Activated CD4-positive, alpha-beta T cell treated with anti-CD3 and anti-CD28 coated beads, Interleukin-2, amount 10 ng/mL, durations not matched to agents 24 days and 14 days (primary cell): ENCODE results near the gene SVIL. TPM values are rescaled to one million over a fixed set of nuclear protein-coding genes. Genes with fewer than 3 reads are reported as not detected.
"Not testable (repeated sequence)": the region's sequence is repeated elsewhere in the genome, so short reads cannot be mapped to it uniquely, and the experiment has no call there.

Experiments used
- DNase-seq: peaks from one replicate; pipeline ENCODE4 v3.0.0; 2022
- H3K27ac Mint-ChIP-seq: one replicate; pipeline ENCODE4 v1.8.0; 2022; ENCODE audit warnings: mild to moderate bottlenecking, mixed read lengths
- H3K27me3 Mint-ChIP-seq: one replicate; pipeline ENCODE4 v1.8.0; 2022; ENCODE audit warnings: mixed read lengths
- H3K36me3 Mint-ChIP-seq: one replicate; pipeline ENCODE4 v1.8.0; 2022; ENCODE audit warnings: low read depth, mild to moderate bottlenecking, mixed read lengths
- H3K4me1 Mint-ChIP-seq: one replicate; pipeline ENCODE4 v1.8.0; 2021; ENCODE audit warnings: mixed read lengths
- H3K4me3 Mint-ChIP-seq: one replicate; pipeline ENCODE4 v1.8.0; 2022; ENCODE audit warnings: mild to moderate bottlenecking, moderate library complexity, mixed read lengths
- H3K9me3 Mint-ChIP-seq: one replicate; pipeline ENCODE4 v1.8.0; 2021; ENCODE audit warnings: mixed read lengths
- intact Hi-C: fragments of 100-400 bp; cut with micrococcal nuclease; formaldehyde crosslinking; loops from one replicate; pipeline ENCODE4 v1.15.1; 2023
- total RNA-seq: library from RNA; stranded (reverse); gene quantifications from 2 replicates; pipeline ENCODE4 v1.2.3, GENCODE V29; 2022

The SVIL gene
- total RNA-seq, 1 donor from 2014 or later = 10.1 TPM

DNA sequence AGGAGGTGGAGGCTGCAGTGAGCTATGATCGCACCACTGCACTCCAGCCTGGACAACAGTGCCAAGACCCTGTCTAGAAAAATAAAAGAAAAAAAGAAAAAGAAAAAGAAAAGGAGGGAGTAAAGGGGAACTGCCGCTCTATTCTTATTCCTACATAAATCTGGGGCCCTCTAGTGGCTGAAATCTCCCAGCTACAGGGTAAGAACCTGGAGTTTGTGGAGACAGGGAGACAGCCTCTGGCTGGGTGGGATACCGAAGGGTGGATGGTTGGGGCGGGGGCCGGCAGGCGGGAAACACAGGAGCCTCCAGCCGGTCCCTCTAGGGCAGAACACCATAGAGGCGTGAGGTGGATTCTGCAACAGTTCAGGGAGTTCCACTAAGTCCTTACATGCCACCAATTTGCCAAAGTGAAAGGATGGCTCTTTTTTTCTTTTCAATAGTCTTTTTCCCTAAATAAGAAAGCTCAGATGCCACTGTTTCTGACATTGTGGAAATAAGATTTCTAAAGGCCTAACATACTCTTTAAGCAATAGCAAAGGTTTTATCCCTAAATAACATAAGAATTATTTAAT, 117.3 kb downstream of the SVIL start:
- intact Hi-C loops = no loop called here
- no peaks in the 10 kb centered on the region for H3K27me3 Mint-ChIP-seq
- DNase-seq = no peak
- H3K27ac Mint-ChIP-seq = no peak overlapping the region
- peaks cover 3% of the 10 kb centered on the region for H3K36me3 Mint-ChIP-seq
- H3K4me1 Mint-ChIP-seq = peaks cover 2% of the 10 kb centered on the region
- no peak overlapping the region for H3K4me3 Mint-ChIP-seq
- H3K9me3 Mint-ChIP-seq = no peaks in the 10 kb centered on the region

DNA sequence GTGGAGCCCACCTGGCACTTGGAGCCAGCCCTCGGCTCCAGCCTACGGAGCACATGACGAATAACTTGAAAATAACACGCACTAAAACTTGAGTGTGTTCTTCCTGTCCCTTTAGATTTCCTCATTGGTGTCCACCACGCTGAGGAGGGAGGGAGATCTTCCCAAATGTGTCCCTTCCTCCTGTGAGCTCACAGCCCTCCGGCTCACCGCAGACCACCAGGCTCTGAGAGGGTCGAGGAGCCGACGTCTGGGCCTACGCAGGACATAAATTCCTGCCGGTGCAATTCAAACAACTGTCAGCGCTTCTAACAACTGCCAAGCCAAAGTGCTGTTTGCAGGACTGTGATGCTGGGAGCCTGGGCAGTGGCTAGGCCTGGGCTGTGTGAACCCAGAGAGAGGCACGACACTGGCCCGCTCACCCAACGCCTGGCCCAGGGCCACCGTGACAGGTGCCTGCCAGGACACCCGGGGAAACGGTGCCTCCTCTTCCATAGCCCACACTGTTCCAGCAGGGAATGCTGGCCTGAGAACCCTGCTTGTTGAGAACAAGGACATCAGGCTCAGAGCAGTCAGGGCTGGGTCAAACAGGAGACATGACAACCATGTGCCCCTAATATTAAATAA, 118.3 kb downstream of the SVIL start:
- H3K4me1 Mint-ChIP-seq, DNase-seq, intact Hi-C loops: not testable (repeated sequence)

DNA sequence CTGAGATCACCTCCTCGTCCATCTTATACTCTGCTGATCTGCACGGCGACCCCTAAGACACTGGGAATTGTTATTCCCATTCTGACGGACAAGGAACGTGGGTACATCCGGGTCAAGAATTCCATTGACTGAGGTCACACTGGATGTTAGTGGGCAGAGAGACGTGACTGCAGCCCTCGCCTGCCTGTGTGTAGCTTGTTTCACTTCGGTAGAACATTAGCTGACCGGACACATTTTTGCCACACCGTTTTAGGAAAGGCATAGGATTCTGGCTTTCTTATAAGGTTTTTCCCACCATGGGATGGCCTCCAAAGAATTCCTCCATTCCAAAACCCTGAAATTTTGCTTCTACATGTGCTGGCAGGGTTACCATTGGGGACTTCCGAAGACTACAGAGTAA, 118.9 kb downstream of the SVIL start:
- H3K27ac Mint-ChIP-seq, H3K9me3 Mint-ChIP-seq, H3K27me3 Mint-ChIP-seq, H3K4me1 Mint-ChIP-seq, H3K4me3 Mint-ChIP-seq, intact Hi-C loops, H3K36me3 Mint-ChIP-seq, DNase-seq: not testable (repeated sequence)

More for the DNA sequence above, 118.3 kb downstream of the SVIL start:
- not testable (repeated sequence) for H3K27ac Mint-ChIP-seq, H3K27me3 Mint-ChIP-seq, H3K4me3 Mint-ChIP-seq, H3K36me3 Mint-ChIP-seq, H3K9me3 Mint-ChIP-seq

DNA sequence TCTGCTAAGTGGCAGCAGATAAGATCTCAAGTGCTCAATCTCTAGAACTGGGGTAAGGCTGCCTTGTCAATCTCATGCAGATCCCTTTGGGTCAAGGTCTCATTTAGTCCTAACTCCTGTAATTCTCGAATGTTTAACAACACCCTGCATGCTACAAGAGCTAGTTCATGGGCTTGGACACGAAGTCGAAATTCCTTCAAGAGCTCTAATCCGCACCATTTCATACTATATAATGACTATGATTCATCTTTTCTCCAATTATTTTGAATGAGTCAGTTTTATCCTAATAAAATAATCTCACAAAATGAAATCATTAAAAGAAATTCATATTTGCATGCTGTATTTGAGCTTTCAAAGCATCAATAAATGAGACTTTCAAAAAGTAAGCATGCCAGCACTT, 119.7 kb downstream of the SVIL start:
- not testable (repeated sequence) for H3K9me3 Mint-ChIP-seq

DNA sequence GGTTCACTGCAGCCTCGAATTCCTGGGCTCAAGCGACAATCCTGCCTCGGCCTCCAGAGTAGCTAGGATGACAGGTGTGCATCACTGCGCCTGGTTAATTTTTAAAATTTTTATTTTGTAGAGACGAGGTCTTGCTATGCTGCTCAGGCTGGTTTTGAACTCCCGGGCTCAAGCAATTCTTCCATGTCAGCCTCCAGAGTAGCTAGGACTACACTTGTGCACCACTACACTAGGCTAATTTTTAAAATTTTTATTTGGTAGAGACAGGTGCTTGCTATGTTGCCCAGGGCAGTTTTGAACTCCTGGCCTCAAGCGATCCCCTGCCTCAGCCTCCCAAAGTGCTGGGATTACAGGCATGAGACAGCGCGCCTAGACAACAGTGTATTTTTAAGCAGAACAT, 120.5 kb downstream of the SVIL start:
- no peak for DNase-seq
- Mint-ChIP-seq H3K27me3 (no peaks in the 10 kb centered on the region), H3K36me3 (no peaks in the 10 kb centered on the region), H3K27ac (no peak overlapping the region), H3K9me3 (no peaks in the 10 kb centered on the region), H3K4me1 (peaks cover under 1% of the 10 kb centered on the region), H3K4me3 (no peak overlapping the region)
- intact Hi-C loops = loop anchor here (5.0 kb wide), 1 partner anchor 137 kb away; no protein-coding TSS in a partner anchor

More for the DNA sequence above, 119.7 kb downstream of the SVIL start:
- H3K4me3 Mint-ChIP-seq, H3K27me3 Mint-ChIP-seq, H3K36me3 Mint-ChIP-seq, H3K4me1 Mint-ChIP-seq, intact Hi-C loops, H3K27ac Mint-ChIP-seq, DNase-seq: not testable (repeated sequence)

DNA sequence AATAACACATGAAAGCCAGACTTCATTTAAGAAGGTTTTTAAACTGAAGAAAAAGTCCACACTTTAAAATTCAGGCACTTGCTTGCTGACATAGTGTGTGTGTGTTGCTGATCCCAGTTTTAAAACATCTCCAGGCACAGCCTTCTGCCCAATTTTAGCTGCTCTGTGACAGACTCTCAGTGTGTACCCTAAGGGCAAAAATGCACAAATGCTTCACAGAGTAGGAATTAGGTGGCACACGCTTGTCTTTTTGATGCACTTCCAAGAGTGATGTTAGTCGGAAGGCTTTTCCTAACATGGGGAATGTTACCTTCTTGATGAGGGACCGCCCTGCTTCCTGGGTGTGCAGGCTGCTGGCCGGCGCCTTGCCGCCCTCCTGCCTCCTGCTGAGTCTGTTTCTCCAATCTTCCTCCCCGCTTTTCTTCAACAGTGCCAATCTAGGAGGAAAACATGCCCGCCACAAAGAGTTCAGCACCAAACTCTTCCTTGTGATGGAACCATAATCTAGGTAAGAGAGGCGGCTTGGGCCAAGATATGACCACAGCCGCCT, 122.3 kb downstream of the SVIL start:
- DNase-seq = no peak
- intact Hi-C loops = loop anchor here (5.0 kb wide), 1 partner anchor 135 kb away; no protein-coding TSS in a partner anchor
- H3K4me1 Mint-ChIP-seq = peaks cover 5% of the 10 kb centered on the region

DNA sequence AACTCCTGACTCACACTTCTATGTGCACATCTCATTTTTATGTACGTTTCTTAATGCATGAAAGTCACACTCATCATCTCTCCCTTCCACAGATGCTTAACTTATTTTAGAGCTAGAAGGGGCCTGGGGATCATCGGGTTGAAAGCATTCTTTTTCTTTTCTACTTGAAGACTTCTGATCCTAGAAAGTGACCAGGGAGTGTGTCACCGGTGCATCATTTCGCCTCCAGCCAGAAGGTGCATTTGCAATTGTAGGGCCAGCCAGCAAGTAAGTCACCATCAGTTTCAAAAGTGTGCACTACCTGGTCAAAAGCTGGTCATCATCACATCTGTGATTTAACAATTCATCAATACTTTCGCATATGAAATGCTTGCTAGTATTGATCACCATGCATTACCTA, 123.0 kb downstream of the SVIL start:
- not testable (repeated sequence) for H3K9me3 Mint-ChIP-seq, H3K4me3 Mint-ChIP-seq, H3K27ac Mint-ChIP-seq, DNase-seq, H3K36me3 Mint-ChIP-seq, H3K27me3 Mint-ChIP-seq, H3K4me1 Mint-ChIP-seq
- intact Hi-C loops = loop anchor here (5.0 kb wide), 1 partner anchor 135 kb away; no protein-coding TSS in a partner anchor

More for the DNA sequence above, 122.3 kb downstream of the SVIL start:
- Mint-ChIP-seq H3K27ac (no peak overlapping the region), H3K27me3 (no peaks in the 10 kb centered on the region), H3K36me3 (no peaks in the 10 kb centered on the region), H3K4me3 (no peak overlapping the region), H3K9me3 (no peaks in the 10 kb centered on the region)

DNA sequence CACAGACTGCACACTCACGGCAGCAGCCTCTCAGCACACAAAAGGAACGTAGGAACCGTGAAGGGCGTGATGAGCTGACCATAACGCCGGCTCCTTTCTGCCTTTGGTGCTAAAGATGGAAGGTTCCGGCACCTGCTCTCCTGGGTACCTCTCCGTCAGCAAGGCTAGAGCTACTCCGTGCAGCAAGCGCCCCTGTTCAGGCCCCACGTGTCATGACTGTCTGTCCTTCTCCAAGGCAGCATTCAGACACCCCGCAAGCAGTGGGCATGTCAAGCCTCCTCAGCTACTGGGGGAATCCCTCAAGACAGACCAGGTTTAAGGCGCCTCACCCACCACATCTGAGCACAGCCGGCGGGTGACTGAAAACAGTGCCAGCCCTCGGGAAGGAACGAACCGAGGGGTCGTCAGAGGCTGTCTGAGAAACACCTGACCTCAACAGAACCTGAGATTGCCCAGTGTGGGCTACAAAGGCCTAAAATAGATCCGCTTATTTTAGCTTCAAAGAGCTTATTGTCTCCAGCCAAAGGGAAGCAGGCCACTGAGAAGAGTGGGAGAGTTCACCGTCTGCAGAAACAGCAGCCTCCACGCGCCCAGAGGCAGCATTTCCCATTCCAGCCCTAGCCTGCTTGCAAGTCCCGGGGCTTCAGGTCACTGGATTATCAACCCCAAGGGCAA, 124.2 kb downstream of the SVIL start:
- intact Hi-C loops = loop anchor here (5.0 kb wide), 1 partner anchor 133 kb away; no protein-coding TSS in a partner anchor
- not testable (repeated sequence) for H3K27ac Mint-ChIP-seq, DNase-seq, H3K27me3 Mint-ChIP-seq, H3K4me1 Mint-ChIP-seq, H3K36me3 Mint-ChIP-seq, H3K9me3 Mint-ChIP-seq, H3K4me3 Mint-ChIP-seq

DNA sequence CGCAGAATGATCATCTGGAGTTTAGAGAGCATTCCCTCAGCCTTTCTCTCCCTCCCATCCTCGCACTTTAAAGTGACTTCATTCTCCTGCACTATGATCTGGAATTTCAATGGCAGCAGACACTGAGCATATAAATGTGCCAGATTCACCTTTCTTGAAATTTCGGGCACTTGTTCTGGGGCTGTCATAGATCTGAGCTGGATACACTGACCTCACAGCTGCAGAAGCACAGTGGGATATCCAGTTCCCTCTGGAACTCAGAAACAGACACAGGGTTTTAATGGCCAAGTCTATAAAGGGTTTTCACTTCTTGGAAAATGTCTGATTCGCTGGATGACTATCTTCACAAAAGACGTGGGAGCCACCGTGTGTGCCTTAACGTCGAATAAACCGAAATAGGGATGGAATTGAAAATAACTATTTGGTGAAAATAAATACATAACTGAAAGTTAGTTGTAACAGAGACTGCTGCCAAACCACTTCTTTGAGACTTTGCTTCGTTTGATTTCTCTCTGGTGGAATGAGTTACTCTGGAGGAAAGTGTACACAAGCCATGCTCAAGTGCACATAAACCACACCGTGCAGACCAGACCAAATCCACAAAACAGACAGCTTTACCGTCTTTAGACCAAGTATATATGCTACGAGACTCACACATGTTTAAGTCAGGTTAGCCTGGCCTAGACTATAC, 126.1 kb downstream of the SVIL start:
- Mint-ChIP-seq H3K36me3 (no peaks in the 10 kb centered on the region), H3K27ac (no peak overlapping the region), H3K9me3 (no peaks in the 10 kb centered on the region), H3K4me1 (peaks cover 5% of the 10 kb centered on the region), H3K27me3 (no peaks in the 10 kb centered on the region), H3K4me3 (no peak overlapping the region)
- no peak for DNase-seq
- intact Hi-C loops = no loop called here

DNA sequence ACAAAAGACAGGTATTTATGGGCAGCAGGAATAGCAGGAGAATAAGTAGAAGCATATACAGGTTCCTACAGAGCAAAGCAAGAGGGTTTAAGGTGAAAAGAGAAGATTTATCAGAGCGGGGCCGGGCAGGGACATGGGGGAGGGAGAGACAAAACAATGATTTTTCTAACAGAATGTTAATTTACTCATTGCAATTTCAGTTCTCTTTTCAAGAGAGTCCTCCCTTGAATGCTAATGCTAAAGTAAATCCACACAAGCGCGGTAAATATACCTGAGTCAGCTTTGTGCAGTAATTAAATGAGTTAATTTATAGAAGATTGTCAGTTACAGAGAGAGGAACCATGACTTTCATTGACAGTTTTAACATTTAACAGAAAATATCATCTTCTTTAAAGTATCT, 127.0 kb downstream of the SVIL start:
- H3K27me3 Mint-ChIP-seq, H3K36me3 Mint-ChIP-seq, intact Hi-C loops, H3K9me3 Mint-ChIP-seq, H3K27ac Mint-ChIP-seq, H3K4me3 Mint-ChIP-seq, H3K4me1 Mint-ChIP-seq, DNase-seq: not testable (repeated sequence)

DNA sequence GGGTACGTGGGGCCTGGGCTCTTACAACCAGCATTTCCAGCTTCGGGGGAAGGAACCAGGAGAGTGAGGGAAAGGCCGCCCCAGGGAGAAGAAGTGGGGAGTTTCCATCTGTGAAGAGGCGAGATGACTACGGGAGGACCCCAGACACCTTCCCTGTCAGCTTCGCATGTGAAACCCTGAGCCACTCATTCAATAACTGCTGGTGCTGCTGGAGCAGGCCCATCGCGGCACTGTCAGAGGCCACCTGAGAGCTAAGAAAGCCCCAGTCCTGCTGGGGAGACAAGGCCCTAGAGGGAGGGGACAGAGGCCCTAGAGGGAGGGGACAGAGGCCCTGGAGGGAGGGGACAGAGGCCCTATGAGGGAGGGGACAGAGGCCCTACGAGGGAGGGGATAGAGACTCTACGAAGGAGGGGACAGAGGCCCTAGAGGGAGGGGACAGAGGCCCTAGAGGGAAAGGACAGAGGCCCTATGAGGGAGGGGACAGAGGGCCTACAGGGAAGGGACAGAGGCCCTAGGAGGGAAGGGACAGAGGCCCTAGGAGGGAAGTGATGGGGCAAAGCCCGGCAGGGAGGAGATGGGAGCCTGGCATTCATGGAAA, 128.3 kb downstream of the SVIL start:
- H3K27me3 Mint-ChIP-seq, intact Hi-C loops, H3K4me1 Mint-ChIP-seq, H3K27ac Mint-ChIP-seq, H3K36me3 Mint-ChIP-seq, H3K9me3 Mint-ChIP-seq, DNase-seq, H3K4me3 Mint-ChIP-seq: not testable (repeated sequence)

DNA sequence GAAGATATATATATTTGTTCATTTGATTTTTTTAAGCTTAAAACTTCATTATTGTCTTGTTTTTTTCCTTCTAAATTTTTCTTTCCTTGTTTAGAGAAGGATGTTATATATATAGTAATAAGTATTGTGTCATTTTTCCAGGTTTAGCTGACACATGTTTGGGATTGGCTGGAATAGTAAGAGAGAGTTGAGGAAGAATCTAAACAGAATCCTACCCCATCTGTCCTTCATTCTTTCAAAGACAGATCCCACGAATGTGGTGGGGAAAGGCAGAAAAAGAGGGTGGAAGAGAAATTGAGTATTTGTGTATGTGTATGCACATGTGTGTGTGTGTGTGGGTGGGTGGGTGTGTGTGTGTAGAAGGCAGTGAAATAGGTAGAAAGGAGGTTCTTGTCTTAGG, 132.4 kb downstream of the SVIL start:
- no peak overlapping the region for H3K27ac Mint-ChIP-seq
- no peaks in the 10 kb centered on the region for H3K4me1 Mint-ChIP-seq
- H3K4me3 Mint-ChIP-seq = no peak overlapping the region
- H3K27me3 Mint-ChIP-seq = no peaks in the 10 kb centered on the region
- H3K9me3 Mint-ChIP-seq = no peaks in the 10 kb centered on the region
- no peak for DNase-seq
- intact Hi-C loops = no loop called here
- H3K36me3 Mint-ChIP-seq = no peaks in the 10 kb centered on the region

DNA sequence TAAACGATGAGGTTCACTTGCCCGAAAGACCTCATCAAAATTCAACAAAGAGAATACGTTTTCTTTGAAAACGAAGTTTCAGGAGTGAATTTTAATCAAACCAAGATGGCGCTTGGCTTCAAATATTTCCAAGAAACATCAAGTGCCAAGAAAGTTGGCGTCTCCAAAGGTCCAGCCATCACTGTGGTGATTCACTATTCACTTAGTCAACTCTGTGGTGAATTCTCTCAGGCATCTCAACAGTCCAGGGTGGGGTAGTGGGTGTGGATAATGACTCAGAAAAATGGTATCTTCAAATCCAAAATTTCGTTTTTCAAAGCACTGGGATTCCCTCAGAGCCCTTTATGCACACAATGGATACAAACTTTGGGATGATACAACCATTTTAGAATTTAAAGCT, 133.1 kb downstream of the SVIL start:
- no peak overlapping the region for H3K27ac Mint-ChIP-seq
- intact Hi-C loops = no loop called here

More for the DNA sequence above, 133.1 kb downstream of the SVIL start:
- Mint-ChIP-seq H3K27me3 (no peaks in the 10 kb centered on the region), H3K9me3 (no peaks in the 10 kb centered on the region), H3K4me3 (no peak overlapping the region), H3K4me1 (no peaks in the 10 kb centered on the region), H3K36me3 (no peaks in the 10 kb centered on the region)
- no peak for DNase-seq
